Measurements from ENCODE around the gene DNAJC28. TPM values are rescaled to one million over a fixed set of nuclear protein-coding genes. Genes with fewer than 3 reads are reported as not detected.

DNAJC28 gene
- total and polyA plus RNA-seq, 8 donors, result 0.73 to 2.0 (median 1.2) TPM

DNA sequence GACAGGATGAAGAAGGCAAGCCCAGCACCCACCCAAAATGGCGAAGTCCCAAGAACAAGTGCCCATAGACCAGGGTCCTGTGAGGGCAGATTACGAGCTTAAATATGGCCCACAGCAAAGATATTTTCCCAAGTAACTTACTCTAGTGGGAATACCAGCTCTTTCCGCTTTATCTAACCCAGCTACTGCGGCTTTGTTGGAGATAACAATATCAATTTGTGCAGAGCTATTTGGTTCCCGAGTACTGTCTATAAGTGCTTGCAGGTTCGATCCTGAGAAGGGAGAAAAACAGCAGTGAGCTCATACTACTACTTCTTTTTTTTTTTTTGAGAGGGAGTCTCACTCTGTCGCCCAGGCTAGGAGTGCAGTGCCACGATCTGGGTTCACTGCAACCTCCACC lies 14.3 kb upstream of the DNAJC28 start:
- WGBS, 2 donors, result 92 to 94% methylated on average over 8 of the region's 8 CpGs
- DNase-seq (no peak), FAIRE-seq (no peak), ATAC-seq (no peak)
- no peaks in the 10 kb centered on the region for H3K9me3 ChIP-seq
- peaks cover 0 to 33% (median 10%) of the 10 kb centered on the region in 3 donors for H3K36me3 ChIP-seq
- TF ChIP-seq, protein P1, sequence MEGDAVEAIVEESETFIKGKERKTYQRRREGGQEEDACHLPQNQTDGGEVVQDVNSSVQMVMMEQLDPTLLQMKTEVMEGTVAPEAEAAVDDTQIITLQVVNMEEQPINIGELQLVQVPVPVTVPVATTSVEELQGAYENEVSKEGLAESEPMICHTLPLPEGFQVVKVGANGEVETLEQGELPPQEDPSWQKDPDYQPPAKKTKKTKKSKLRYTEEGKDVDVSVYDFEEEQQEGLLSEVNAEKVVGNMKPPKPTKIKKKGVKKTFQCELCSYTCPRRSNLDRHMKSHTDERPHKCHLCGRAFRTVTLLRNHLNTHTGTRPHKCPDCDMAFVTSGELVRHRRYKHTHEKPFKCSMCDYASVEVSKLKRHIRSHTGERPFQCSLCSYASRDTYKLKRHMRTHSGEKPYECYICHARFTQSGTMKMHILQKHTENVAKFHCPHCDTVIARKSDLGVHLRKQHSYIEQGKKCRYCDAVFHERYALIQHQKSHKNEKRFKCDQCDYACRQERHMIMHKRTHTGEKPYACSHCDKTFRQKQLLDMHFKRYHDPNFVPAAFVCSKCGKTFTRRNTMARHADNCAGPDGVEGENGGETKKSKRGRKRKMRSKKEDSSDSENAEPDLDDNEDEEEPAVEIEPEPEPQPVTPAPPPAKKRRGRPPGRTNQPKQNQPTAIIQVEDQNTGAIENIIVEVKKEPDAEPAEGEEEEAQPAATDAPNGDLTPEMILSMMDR (IDR thresholded peaks at IDR 0.05), result no peak
- H3K4me3 ChIP-seq, result no peak overlapping the region
- no peak overlapping the region for H3K27ac ChIP-seq
- H3K4me1 ChIP-seq, result no peaks in the 10 kb centered on the region
- no peaks in the 10 kb centered on the region for H3K27me3 ChIP-seq
- intact Hi-C loops (cut with DNase I), result no loop called here

DNA sequence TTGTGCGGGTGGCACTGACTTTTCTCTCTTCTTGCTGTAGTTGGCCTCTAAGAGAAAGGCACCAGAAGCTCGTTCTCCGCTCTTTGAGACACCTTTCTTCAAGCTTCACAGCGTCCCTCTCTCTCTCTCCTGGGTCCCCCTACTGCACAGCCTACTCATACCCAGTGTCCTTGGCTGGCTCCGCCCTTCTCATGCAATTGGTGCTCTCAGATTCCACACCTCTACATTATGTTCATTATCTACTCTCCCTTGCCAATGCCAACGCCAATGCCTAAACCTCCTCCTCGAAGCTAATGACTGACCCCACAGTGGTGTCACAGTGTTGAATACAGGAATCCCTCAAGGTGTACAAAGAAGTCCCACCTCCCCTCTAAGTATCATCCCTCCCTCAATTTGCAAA lies 4.8 kb upstream of the DNAJC28 start:
- no peak for ATAC-seq
- no peaks in the 10 kb centered on the region for H3K9me3 ChIP-seq
- intact Hi-C loops (cut with DNase I), result no loop called here
- no peak for FAIRE-seq
- H3K36me3 ChIP-seq, result no peaks in the 10 kb centered on the region
- TF ChIP-seq, protein P1 (IDR thresholded peaks at IDR 0.05), result no peak
- WGBS, 2 donors, result 52 to 56% methylated on average over 7 of the region's 7 CpGs
- no peaks in the 10 kb centered on the region for H3K27me3 ChIP-seq
- H3K4me3 ChIP-seq, result no peak overlapping the region
- H3K4me1 ChIP-seq, result no peaks in the 10 kb centered on the region
- H3K27ac ChIP-seq, result no peak overlapping the region
- no peak for DNase-seq

DNA sequence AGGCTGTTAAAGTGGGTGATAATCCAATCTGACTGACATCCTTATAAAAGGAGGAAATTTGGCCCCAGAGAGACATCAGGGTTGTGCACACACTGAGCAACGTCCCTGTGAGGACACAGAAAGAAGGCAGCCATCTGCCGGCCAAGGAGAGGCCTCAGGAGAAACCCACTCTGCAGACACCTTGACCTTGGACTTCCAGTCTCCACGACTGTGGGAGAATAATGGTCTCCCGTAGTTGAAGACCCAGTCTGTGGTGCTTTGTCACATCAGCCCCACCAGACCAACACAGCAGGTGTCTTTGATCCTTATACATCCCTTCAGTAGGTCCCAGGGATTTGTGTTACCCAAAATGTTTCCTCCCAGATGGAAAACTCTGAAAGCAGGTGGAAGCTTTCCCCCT lies 4.2 kb upstream of the DNAJC28 start:
- 34 to 42% methylated on average over 4 of the region's 4 CpGs for WGBS, 2 donors
- no peaks in the 10 kb centered on the region for H3K36me3 ChIP-seq
- intact Hi-C loops (cut with DNase I), result no loop called here

DNA sequence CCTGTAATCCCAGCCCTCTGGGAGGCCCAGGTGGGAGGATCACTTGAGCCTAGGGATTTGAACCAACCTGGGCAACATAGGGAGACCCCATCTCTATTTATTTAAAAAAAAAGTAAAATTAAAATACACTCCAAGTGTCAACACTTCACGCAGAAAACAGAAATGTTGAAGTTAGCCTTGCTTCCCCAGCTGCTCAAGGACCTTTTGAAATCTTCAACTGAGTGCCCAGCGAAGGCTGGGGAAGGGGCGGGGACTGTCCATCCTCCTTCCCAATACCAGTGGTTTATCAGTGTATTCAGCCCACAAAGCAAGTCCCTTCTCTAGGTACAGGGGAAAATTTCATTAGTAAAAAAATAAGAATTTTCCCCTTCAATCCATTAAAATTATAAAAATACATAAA lies 2.2 kb upstream of the DNAJC28 start:
- 81 to 93% methylated on average over 3 of the region's 3 CpGs for WGBS, 2 donors
- FAIRE-seq (no peak), DNase-seq (no peak), ATAC-seq (no peak)
- H3K36me3 ChIP-seq, result no peaks in the 10 kb centered on the region
- no peak overlapping the region for H3K4me3 ChIP-seq
- intact Hi-C loops (cut with DNase I), result no loop called here
- no peaks in the 10 kb centered on the region for H3K27me3 ChIP-seq
- H3K9me3 ChIP-seq, result no peaks in the 10 kb centered on the region
- no peak overlapping the region for H3K27ac ChIP-seq
- TF ChIP-seq, protein P1 (IDR thresholded peaks at IDR 0.05), result no peak
- no peaks in the 10 kb centered on the region for H3K4me1 ChIP-seq

More for the DNA sequence above, 4.2 kb upstream of the DNAJC28 start:
- TF ChIP-seq, protein P1 (IDR thresholded peaks at IDR 0.05), result no peak
- no peak overlapping the region for H3K27ac ChIP-seq
- no peak overlapping the region for H3K4me3 ChIP-seq
- FAIRE-seq (no peak), ATAC-seq (no peak), DNase-seq (no peak)
- H3K9me3 ChIP-seq, result no peaks in the 10 kb centered on the region
- H3K27me3 ChIP-seq, result no peaks in the 10 kb centered on the region
- no peaks in the 10 kb centered on the region for H3K4me1 ChIP-seq

DNA sequence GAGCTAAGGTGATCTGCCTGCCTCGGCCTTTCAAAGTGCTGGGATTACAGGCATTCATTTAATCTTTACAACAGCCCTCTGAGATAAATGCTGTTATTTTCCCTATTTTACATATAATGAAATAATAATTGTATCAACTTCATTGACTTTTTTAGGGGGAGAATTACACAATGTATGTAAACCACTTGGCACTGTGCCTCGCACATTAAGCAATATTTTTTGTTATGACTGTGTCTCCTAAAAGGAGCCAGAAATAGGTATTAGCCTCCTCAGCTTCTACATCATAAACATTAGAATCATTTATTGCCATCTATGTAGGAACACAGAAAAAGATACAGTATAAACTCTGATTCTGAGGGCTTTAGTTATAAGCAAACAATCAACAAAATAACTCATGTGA lies 1.1 kb upstream of the DNAJC28 start:
- Histone ChIP-seq H3K4me3 (no peak overlapping the region), H3K27me3 (no peaks in the 10 kb centered on the region), H3K9me3 (no peaks in the 10 kb centered on the region), H3K27ac (peak overlapping the region in 1 of 4 donors; percentile 83), H3K36me3 (no peaks in the 10 kb centered on the region), H3K4me1 (no peaks in the 10 kb centered on the region)
- TF ChIP-seq, protein P1 (IDR thresholded peaks at IDR 0.05), result no peak
- intact Hi-C loops (cut with DNase I), result no loop called here
- WGBS, 2 donors, result 41 to 46% methylated on average over 2 of the region's 2 CpGs
- no peak for FAIRE-seq
- no peak for ATAC-seq
- DNase-seq, result no peak

Measured in pancreas (tissue), 10 donors.